H9 (cell line): ENCODE results near the gene SPRTN. TPM values are rescaled to one million over a fixed set of nuclear protein-coding genes. Genes with fewer than 3 reads are reported as not detected.

Source experiments
- DNase-seq: peaks from one replicate; pipeline ENCODE4 v3.0.0-alpha.2; 2017
- H2AFZ ChIP-seq: one replicate; pipeline ENCODE4 v1.6.1; 2013; ENCODE audit warnings: mild to moderate bottlenecking, low read length, control low read depth, moderate library complexity
- H2AK5ac ChIP-seq: 2 replicates; pipeline ENCODE4 v1.6.1; 2013; ENCODE audit warnings: low read length, control low read depth, mixed read lengths; ENCODE audit not compliant: insufficient read length
- H2BK120ac ChIP-seq: one replicate; pipeline ENCODE4 v1.6.1; 2013; ENCODE audit warnings: low read depth, mild to moderate bottlenecking, low read length, control low read depth, inconsistent platforms; ENCODE audit not compliant: poor library complexity, severe bottlenecking
- H2BK12ac ChIP-seq: 2 replicates; pipeline ENCODE4 v1.6.1; 2013; ENCODE audit warnings: low read length, control low read depth, mixed read lengths, low read depth; ENCODE audit not compliant: insufficient read length
- H2BK15ac ChIP-seq: 2 replicates; pipeline ENCODE4 v1.6.1; 2013; ENCODE audit warnings: low read depth, low read length, control low read depth
- H2BK20ac ChIP-seq: one replicate; pipeline ENCODE4 v1.6.1; 2013; ENCODE audit warnings: low read depth, mild to moderate bottlenecking, low read length, control low read depth, inconsistent platforms; ENCODE audit not compliant: poor library complexity, severe bottlenecking
- H2BK5ac ChIP-seq: 2 replicates; pipeline ENCODE4 v1.6.1; 2013; ENCODE audit warnings: low read length, control low read depth, mixed read lengths; ENCODE audit not compliant: insufficient read length
- H3K14ac ChIP-seq: 2 replicates; pipeline ENCODE4 v1.6.1; 2013; ENCODE audit warnings: low read length, control low read depth; ENCODE audit not compliant: insufficient read depth
- H3K18ac ChIP-seq: 2 replicates; pipeline ENCODE4 v1.6.1; 2013; ENCODE audit warnings: low read depth, mild to moderate bottlenecking, mixed read lengths, low read length, control low read depth; ENCODE audit not compliant: insufficient read length
- H3K23ac ChIP-seq: 2 replicates; pipeline ENCODE4 v1.6.1; 2013; ENCODE audit warnings: low read length, control low read depth, mixed read lengths, low read depth; ENCODE audit not compliant: insufficient read length
- H3K23me2 ChIP-seq: 2 replicates; pipeline ENCODE4 v1.6.1; 2013; ENCODE audit warnings: low read depth, mild to moderate bottlenecking, mixed read lengths, low read length, control low read depth; ENCODE audit not compliant: insufficient read length, poor library complexity, severe bottlenecking
- H3K27ac ChIP-seq: 2 replicates; pipeline ENCODE4 v1.5.1; 2013; ENCODE audit warnings: low read length, control low read depth, mixed read lengths, low read depth; ENCODE audit not compliant: insufficient read length
- H3K27me3 ChIP-seq: 2 replicates; pipeline ENCODE4 v1.6.1; 2013; ENCODE audit warnings: low read length, control low read depth, inconsistent platforms; ENCODE audit not compliant: insufficient read depth
- H3K4ac ChIP-seq: 2 replicates; pipeline ENCODE4 v1.6.1; 2013; ENCODE audit warnings: low read depth, mild to moderate bottlenecking, control low read depth, inconsistent platforms, low read length, moderate library complexity
- H3K4me1 ChIP-seq: 2 replicates; pipeline ENCODE4 v1.6.1; 2013; ENCODE audit warnings: low read length, control low read depth, inconsistent platforms; ENCODE audit not compliant: insufficient read depth
- H3K4me2 ChIP-seq: 2 replicates; pipeline ENCODE4 v1.6.1; 2013; ENCODE audit warnings: low read length, control low read depth, mixed read lengths; ENCODE audit not compliant: insufficient read length, insufficient read depth
- H3K56ac ChIP-seq: 2 replicates; pipeline ENCODE4 v1.6.1; 2013; ENCODE audit warnings: low read depth, mild to moderate bottlenecking, mixed read lengths, low read length, control low read depth; ENCODE audit not compliant: insufficient read length
- H3K79me1 ChIP-seq: 2 replicates; pipeline ENCODE4 v1.6.1; 2013; ENCODE audit warnings: low read depth, mild to moderate bottlenecking, moderate library complexity, low read length, control low read depth, inconsistent platforms; ENCODE audit not compliant: insufficient read depth, poor library complexity, severe bottlenecking
- H3K79me2 ChIP-seq: 2 replicates; pipeline ENCODE4 v1.6.1; 2013; ENCODE audit warnings: low read length, control low read depth, inconsistent platforms; ENCODE audit not compliant: insufficient read depth
- H3K9ac ChIP-seq: 2 replicates; pipeline ENCODE4 v1.6.1; 2013; ENCODE audit warnings: low read length, control low read depth, mixed read lengths; ENCODE audit not compliant: insufficient read length; ENCODE audit errors: extremely low read depth
- H3K9me3 ChIP-seq: one replicate; pipeline ENCODE4 v1.6.1; 2013; ENCODE audit warnings: low read depth, low read length, inconsistent platforms; ENCODE audit not compliant: control insufficient read depth
- H3T11ph ChIP-seq: one replicate; pipeline ENCODE4 v1.6.1; 2013; ENCODE audit warnings: mild to moderate bottlenecking, low read length, control low read depth, inconsistent platforms
- H4K20me1 ChIP-seq: one replicate; pipeline ENCODE4 v1.6.1; 2013; ENCODE audit not compliant: control insufficient read depth, insufficient read length, insufficient read depth
- H4K5ac ChIP-seq: 2 replicates; pipeline ENCODE4 v1.6.1; 2013; ENCODE audit warnings: low read depth, mild to moderate bottlenecking, mixed read lengths, low read length, control low read depth; ENCODE audit not compliant: insufficient read length
- H4K8ac ChIP-seq: replicated peaks from 2 replicates; pipeline ENCODE4 v1.6.1; 2013; ENCODE audit warnings: low read length, control low read depth, mixed read lengths, low read depth; ENCODE audit not compliant: insufficient read length
- H4K91ac ChIP-seq: 2 replicates; pipeline ENCODE4 v1.6.1; 2013; ENCODE audit warnings: low read depth, mild to moderate bottlenecking, moderate library complexity, mixed read lengths, low read length, control low read depth; ENCODE audit not compliant: insufficient read length
- H3K27ac Mint-ChIP-seq, 3 experiments: 2 replicates in 2 of 3; 3 replicates in 1 of 3; pipeline ENCODE4 v1.8.0; 2020 to 2021; ENCODE audit warnings: mixed read lengths in 3 of 3, mild to moderate bottlenecking in 1 of 3, moderate library complexity in 1 of 3
- H3K27me3 Mint-ChIP-seq: 2 replicates; pipeline ENCODE4 v1.8.0; 2021; ENCODE audit warnings: low read depth, mild to moderate bottlenecking, moderate library complexity, mixed read lengths
- H3K36me3 Mint-ChIP-seq, 3 experiments: 2 replicates in 2 of 3; 3 replicates in 1 of 3; pipeline ENCODE4 v1.8.0; 2020 to 2021; ENCODE audit warnings: low read depth in 3 of 3, mixed read lengths in 3 of 3; ENCODE audit not compliant: insufficient read depth in 1 of 3
- H3K4me1 Mint-ChIP-seq, 2 experiments: 2 replicates each; pipeline ENCODE4 v1.8.0; 2020; ENCODE audit warnings: mixed read lengths in 2 of 2
- H3K4me3 Mint-ChIP-seq, 2 experiments: 2 replicates in 1 of 2; 3 replicates in 1 of 2; pipeline ENCODE4 v1.8.0; 2020 to 2021; ENCODE audit warnings: mild to moderate bottlenecking in 2 of 2, mixed read lengths in 2 of 2, moderate library complexity in 1 of 2
- H3K9me3 Mint-ChIP-seq, 2 experiments: 2 replicates in 1 of 2; 3 replicates in 1 of 2; pipeline ENCODE4 v1.8.0; 2020; ENCODE audit warnings: mild to moderate bottlenecking in 2 of 2, mixed read lengths in 2 of 2, moderate library complexity in 1 of 2
- WGBS: extraction: QIAGEN DNeasy Blood & Tissue Kit; methylation state at CpG from one replicate; pipeline ENCODE4 v1.1.7; 2013; ENCODE audit warnings: missing lambda C conversion rate, low lambda C conversion rate, mixed read lengths; ENCODE audit not compliant: insufficient read length; ENCODE audit errors: extremely low coverage; 5-methylcytosine and 5-hydroxymethylcytosine counted together
- total RNA-seq: library from RNA; stranded (reverse); gene quantifications from 2 replicates; pipeline ENCODE4 v1.2.1, GENCODE V29; 2021
- TF ChIP-seq, protein P1 (sequence below): fragments of 200-600 bp; sonication (generic); conservative IDR thresholded peaks from 3 replicates; pipeline ENCODE4 v1.8.0; 2021; ENCODE audit warnings: antibody characterized with exemption, mild to moderate bottlenecking

The SPRTN gene
- total RNA-seq, 1 experiment from 2014 or later, result 14.8 TPM

DNA sequence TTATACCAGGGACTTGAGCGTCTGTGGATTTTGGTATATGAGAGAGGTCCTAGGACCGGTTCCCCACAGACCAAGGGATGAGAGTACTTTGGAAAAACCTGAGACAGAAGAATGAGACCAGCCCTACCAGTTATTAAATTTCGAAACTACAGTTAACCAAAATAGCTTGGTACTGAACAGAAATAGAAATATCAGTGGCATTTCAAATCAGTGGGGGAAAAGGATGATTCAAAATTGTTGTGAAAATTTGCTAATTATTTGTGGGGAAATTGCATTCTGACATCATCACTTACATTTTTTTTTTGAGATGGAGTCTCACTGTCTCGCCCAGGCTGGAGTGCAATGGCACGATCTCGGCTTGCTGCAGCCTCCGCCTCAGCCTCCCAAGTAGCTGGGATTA lies 8.6 kb upstream of the SPRTN start:
- Histone ChIP-seq H2BK20ac (no peak overlapping the region), H3K9ac (no peak overlapping the region), H4K8ac (no peak overlapping the region), H2AFZ (no peak overlapping the region), H4K5ac (no peak overlapping the region), H3K9me3 (no peaks in the 10 kb centered on the region), H3K4me2 (no peak overlapping the region), H4K20me1 (no peaks in the 10 kb centered on the region), H2AK5ac (no peak overlapping the region), H4K91ac (no peak overlapping the region), H2BK5ac (no peak overlapping the region), H3K79me2 (no peaks in the 10 kb centered on the region; the same call in 1 of the 2 replicates), H3T11ph (no peak overlapping the region), H3K56ac (no peak overlapping the region), H3K27ac (no peak overlapping the region), H3K4me1 (no peaks in the 10 kb centered on the region), H2BK12ac (no peak overlapping the region), H2BK120ac (no peak overlapping the region), H2BK15ac (no peak overlapping the region), H3K4ac (no peak overlapping the region), H3K27me3 (no peaks in the 10 kb centered on the region), H3K79me1 (no peaks in the 10 kb centered on the region), H3K23ac (no peak overlapping the region), H3K18ac (no peak overlapping the region), H3K14ac (no peak overlapping the region), H3K23me2 (no peaks in the 10 kb centered on the region)
- H3K4me1 Mint-ChIP-seq, result peaks cover 8 to 15% of the 10 kb centered on the region in 2 experiments
- TF ChIP-seq, protein P1, sequence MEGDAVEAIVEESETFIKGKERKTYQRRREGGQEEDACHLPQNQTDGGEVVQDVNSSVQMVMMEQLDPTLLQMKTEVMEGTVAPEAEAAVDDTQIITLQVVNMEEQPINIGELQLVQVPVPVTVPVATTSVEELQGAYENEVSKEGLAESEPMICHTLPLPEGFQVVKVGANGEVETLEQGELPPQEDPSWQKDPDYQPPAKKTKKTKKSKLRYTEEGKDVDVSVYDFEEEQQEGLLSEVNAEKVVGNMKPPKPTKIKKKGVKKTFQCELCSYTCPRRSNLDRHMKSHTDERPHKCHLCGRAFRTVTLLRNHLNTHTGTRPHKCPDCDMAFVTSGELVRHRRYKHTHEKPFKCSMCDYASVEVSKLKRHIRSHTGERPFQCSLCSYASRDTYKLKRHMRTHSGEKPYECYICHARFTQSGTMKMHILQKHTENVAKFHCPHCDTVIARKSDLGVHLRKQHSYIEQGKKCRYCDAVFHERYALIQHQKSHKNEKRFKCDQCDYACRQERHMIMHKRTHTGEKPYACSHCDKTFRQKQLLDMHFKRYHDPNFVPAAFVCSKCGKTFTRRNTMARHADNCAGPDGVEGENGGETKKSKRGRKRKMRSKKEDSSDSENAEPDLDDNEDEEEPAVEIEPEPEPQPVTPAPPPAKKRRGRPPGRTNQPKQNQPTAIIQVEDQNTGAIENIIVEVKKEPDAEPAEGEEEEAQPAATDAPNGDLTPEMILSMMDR, result no peak
- no peaks in the 10 kb centered on the region for H3K36me3 Mint-ChIP-seq
- H3K4me3 Mint-ChIP-seq, result no peak overlapping the region
- H3K27ac Mint-ChIP-seq, result no peak overlapping the region
- no peak for DNase-seq
- WGBS, result no CpG with 5 or more reads among the region's 7 CpGs
- no peaks in the 10 kb centered on the region for H3K9me3 Mint-ChIP-seq
- no peaks in the 10 kb centered on the region; the same call in 1 of the 2 replicates for H3K27me3 Mint-ChIP-seq
